ENCODE results near the gene WIZ.
A peak's percentile ranks its signal among the peaks of the same experiment; 100 is the strongest.
"Not testable (repeated sequence)": the region's sequence is repeated elsewhere in the genome, so short reads cannot be mapped to it uniquely, and the experiment has no call there.

WIZ gene

GRCh38 chr19:15427350-15427700, 22.4 kb downstream of the WIZ start:
- DNase-seq: no peak

- no peak for DNase-seq
Measured at GRCh38 chr19:15426485-15427349, 23.0 kb downstream of the WIZ start.

GRCh38 chr19:15425321-15425950, 24.3 kb downstream of the WIZ start:
- DNase-seq: no peak

- DNase-seq: no peak
Measured at GRCh38 chr19:15424692-15425272, 25.0 kb downstream of the WIZ start.

- DNase-seq: no peak
Measured at GRCh38 chr19:15424121-15424520, 25.6 kb downstream of the WIZ start.

- DNase-seq: no peak
Measured at GRCh38 chr19:15423130-15423529, 26.6 kb downstream of the WIZ start.

- no peak for DNase-seq
Measured at GRCh38 chr19:15422296-15423075, 27.3 kb downstream of the WIZ start.

- DNase-seq: no peak
Measured at GRCh38 chr19:15421721-15422260, 28.0 kb downstream of the WIZ start.

- DNase-seq: no peak
Measured at GRCh38 chr19:15421136-15421695, 28.5 kb downstream of the WIZ start.

GRCh38 chr19:15419413-15420025, 30.2 kb downstream of the WIZ start:
- DNase-seq: no peak

GRCh38 chr19:15418579-15419412, 31.0 kb downstream of the WIZ start, which contains the start of gene AKAP8L:
AKAP8L (minus strand) TSS chr19:15418988; CDS start chr19:15418923, 65 bp downstream.
- DNase-seq: peak; percentile 95

- no peak for DNase-seq
Measured at GRCh38 chr19:15418231-15418578, 31.6 kb downstream of the WIZ start.

- no peak for DNase-seq
Measured at GRCh38 chr19:15417699-15418098, 32.1 kb downstream of the WIZ start.

GRCh38 chr19:15412832-15413231, 36.9 kb downstream of the WIZ start:
- DNase-seq: no peak

GRCh38 chr19:15411351-15411750, 38.4 kb downstream of the WIZ start:
- DNase-seq: not testable (repeated sequence)

GRCh38 chr19:15404780-15405211, 45.0 kb downstream of the WIZ start:
- no peak for DNase-seq

- no peak for DNase-seq
Measured at GRCh38 chr19:15404097-15404779, 45.5 kb downstream of the WIZ start.

GRCh38 chr19:15403151-15403531, 46.6 kb downstream of the WIZ start:
- no peak for DNase-seq

- DNase-seq: no peak
Measured at GRCh38 chr19:15402411-15403150, 47.2 kb downstream of the WIZ start.

- DNase-seq: no peak
Measured at GRCh38 chr19:15401397-15401710, 48.4 kb downstream of the WIZ start.
